ENCODE data around the gene MRPL53. TPM values are rescaled to one million over a fixed set of nuclear protein-coding genes. Genes with fewer than 3 reads are reported as not detected.

The MRPL53 gene
- total and polyA plus RNA-seq, 8 donors: 37.6 to 60.0 (median 45.9) TPM

- no peak for FAIRE-seq
Measured at GRCh38 chr2:74514368-74515270, 42.1 kb upstream of the MRPL53 start, which contains the start of gene TLX2. TSS of gene TLX2 (plus strand) at chr2:74514450. CDS start at chr2:74514807, 357 bp downstream.

GRCh38 chr2:74513605-74514367 lies 41.3 kb upstream of the MRPL53 start:
- Histone ChIP-seq H3K36me3 (no peaks in the 10 kb centered on the region), H3K27ac (no peak overlapping the region), H3K4me3 (no peak overlapping the region), H3K27me3 (peaks cover 0 to 63% (median 11%) of the 10 kb centered on the region in 4 donors), H3K9me3 (no peaks in the 10 kb centered on the region), H3K4me1 (peaks cover 0 to 9% (median 0%) of the 10 kb centered on the region in 3 donors)
- WGBS, 2 donors: 9 to 11% methylated on average over 44 to 52 of the region's 52 CpGs
- ATAC-seq (no peak), FAIRE-seq (no peak), DNase-seq (peak in 1 of 6 donors; percentile 52)
- no peak for TF ChIP-seq CTCF (IDR thresholded peaks at IDR 0.05)
- intact Hi-C loops (cut with DNase I): no loop called here

More at GRCh38 chr2:74514368-74515270, 42.1 kb upstream of the MRPL53 start, which contains the start of gene TLX2:
- WGBS, 2 donors: 6 to 8% methylated on average over 72 to 82 of the region's 82 CpGs
- intact Hi-C loops (cut with DNase I): no loop called here
- Histone ChIP-seq H3K36me3 (no peaks in the 10 kb centered on the region), H3K9me3 (no peaks in the 10 kb centered on the region), H3K27me3 (peaks cover 0 to 72% (median 11%) of the 10 kb centered on the region in 4 donors), H3K4me1 (peaks cover 0 to 9% (median 0%) of the 10 kb centered on the region in 3 donors), H3K4me3 (no peak within 1 kb of the TSS), H3K27ac (no peak within 1 kb of the TSS)
- no peak for TF ChIP-seq CTCF (IDR thresholded peaks at IDR 0.05)
- ATAC-seq (peak in 1 of 4 donors; percentile 6), DNase-seq (peak in 3 of 6 donors; percentile 32 to 84 (median 61))

GRCh38 chr2:74512744-74513604 lies 40.5 kb upstream of the MRPL53 start:
- Histone ChIP-seq H3K27me3 (peaks cover 0 to 58% (median 11%) of the 10 kb centered on the region in 4 donors), H3K4me1 (peaks cover 0 to 9% (median 4%) of the 10 kb centered on the region in 3 donors), H3K27ac (no peak overlapping the region), H3K4me3 (no peak overlapping the region), H3K9me3 (no peaks in the 10 kb centered on the region), H3K36me3 (no peaks in the 10 kb centered on the region)
- FAIRE-seq: no peak
- no peak for TF ChIP-seq CTCF (IDR thresholded peaks at IDR 0.05)
- intact Hi-C loops (cut with DNase I): no loop called here
- WGBS, 2 donors: 10 to 12% methylated on average over 35 to 36 of the region's 36 CpGs
- no peak for ATAC-seq
- peak in 1 of 6 donors; percentile 43 for DNase-seq

DNA sequence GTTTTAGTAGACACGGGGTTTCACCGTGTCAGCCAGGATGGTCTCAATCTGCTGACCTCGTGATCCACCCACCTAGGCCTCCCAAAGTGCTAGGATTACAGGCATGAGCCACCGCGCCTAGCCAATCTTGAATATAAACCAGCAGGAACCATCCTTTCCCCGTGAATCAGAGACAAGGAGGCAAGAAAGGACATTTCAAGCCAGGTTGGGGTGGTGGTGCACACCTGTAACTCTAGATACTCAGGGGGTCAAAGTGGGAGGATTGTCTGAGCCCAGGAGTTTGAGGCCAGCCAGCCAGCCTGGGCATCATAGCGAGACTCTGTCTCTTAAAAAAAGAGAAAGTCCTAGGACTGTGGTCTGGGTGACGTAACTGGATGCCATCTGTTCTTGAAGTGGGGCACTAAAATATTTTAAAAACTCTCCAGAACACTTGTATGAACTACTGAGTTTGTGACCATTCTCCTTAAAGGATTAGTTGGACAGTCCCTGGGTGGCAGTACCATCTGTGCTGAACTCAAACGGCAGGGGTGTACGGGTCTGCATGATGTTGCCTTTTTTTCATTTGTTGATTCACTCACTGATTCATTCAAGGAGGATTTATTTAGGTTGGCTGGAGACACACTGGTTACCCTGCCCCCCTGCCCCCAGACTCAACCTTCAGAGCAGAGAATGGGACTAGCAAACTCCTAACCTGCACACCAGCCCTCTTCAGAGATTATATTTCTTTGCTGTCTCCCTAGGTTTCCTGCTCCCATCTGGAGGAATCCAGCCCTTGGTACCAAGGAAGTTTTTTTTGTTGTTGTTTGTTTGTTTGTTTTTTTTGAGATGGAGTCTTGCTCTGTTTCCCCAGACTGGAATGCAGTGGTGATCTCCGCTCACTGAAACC lies 38.9 kb upstream of the MRPL53 start:
- WGBS, 2 donors: 33 to 42% methylated on average over 11 of the region's 11 CpGs
- Histone ChIP-seq H3K4me1 (peaks cover 0 to 14% (median 9%) of the 10 kb centered on the region in 3 donors), H3K36me3 (no peaks in the 10 kb centered on the region), H3K4me3 (no peak overlapping the region), H3K9me3 (no peaks in the 10 kb centered on the region), H3K27ac (no peak overlapping the region), H3K27me3 (peaks cover 0 to 44% (median 11%) of the 10 kb centered on the region in 4 donors)
- intact Hi-C loops (cut with DNase I): no loop called here
- FAIRE-seq: no peak
- no peak for TF ChIP-seq CTCF (IDR thresholded peaks at IDR 0.05)
- ATAC-seq: no peak
- no peak for DNase-seq
